ENCODE results near the gene AP4E1.
"Not testable (repeated sequence)": the region's sequence is repeated elsewhere in the genome, so short reads cannot be mapped to it uniquely, and the experiment has no call there.

AP4E1 gene

DNA sequence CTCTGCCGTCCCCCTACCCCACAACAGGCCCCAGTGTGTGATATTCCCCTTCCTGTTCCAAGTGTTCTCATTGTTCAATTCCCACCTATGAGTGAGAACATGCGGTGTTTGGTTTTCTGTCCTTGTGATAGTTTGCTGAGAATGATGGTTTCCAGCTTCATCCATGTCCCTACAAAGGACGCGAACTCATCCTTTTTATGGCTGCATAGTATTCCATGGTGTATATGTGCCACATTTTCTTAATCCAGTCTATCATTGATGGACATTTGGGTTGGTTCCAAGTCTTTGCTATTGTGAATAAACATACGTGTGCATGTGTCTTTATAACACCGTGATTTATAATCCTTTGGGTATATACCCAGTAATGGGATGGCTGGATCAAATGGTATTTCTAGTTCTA is 46.4 kb downstream of the AP4E1 start:
- DNase-seq: not testable (repeated sequence)

- DNase-seq: no peak
These were observed 51.2 kb downstream of the AP4E1 start for GRCh38 chr15:50959717-50960116.

GRCh38 chr15:50964075-50964474 is 55.6 kb downstream of the AP4E1 start:
- DNase-seq: no peak

DNA sequence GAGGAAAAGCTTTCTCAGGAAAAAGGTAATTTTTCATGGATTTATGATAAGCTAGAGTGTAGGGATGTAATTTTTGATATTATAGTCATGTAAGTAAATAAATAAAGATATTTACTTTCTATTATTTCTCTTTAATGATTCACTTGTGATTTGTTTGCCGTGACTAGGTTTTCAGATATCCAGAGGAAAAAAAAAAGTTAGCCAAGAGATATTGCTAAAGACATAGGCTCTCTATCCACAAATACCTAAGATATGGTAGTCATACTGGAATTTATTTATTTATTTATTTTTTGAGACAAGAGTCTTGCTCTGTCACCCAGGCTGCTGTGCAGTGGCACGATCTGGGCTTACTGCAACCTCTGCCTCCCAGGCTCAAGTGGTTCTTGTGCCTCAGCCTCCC is 59.9 kb downstream of the AP4E1 start:
- no peak for DNase-seq

DNA sequence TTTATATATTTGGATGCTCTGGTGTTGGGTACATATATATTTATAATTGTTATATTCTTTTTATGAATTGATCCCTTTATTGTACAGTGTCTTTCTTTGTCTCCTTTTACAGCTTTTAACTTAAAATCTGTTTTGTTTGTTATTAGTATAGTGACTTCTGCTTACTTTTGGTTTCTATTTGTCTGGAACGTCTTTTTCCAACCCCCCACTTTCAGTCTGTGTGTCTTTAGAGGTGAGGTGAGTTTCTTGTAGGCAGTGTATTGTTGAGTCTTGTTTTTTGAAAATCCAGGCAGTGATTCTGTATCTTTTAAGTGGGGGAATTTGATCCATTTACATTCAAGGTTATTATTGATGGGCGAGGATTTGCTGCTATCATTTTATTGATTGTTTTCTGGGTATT is 62.0 kb downstream of the AP4E1 start:
- no peak for DNase-seq

DNA sequence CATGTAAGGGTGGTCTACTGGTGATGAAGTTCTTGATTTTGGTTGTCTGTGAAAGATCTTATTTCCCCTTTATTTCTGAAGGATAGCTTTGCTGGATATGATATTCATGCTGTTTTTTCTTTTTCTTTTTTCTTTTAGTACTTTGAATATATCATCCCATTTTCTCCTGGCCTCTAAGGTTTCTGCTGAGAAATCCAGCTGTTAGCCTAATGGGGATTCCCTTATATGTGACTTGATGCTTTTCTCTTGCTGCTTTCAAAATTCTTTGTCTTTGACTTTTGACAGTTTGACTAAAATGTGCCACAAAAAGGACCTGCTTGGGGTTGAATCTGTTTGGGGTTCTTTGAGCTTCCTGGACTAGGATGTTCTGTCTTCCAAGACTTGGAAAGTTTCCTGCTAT is 62.6 kb downstream of the AP4E1 start:
- DNase-seq: no peak

DNA sequence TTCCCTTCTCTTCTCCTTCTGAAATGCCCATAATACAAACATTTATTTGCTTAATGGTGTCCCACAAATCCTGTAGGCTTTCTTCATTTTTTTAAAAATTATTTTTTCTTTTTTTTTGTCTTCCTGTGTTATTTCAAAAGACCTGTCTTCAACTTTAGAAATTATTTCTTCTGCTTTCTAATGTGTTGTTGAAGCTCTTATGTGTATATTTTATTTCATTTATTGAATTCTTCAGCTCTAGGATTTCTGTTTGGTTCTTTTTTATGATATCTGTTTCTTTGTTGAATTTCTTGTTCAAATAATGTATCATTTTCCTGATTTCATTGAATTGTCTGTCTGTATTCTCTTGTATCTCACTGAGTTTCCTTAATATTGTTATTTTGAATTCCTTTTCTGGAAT is 63.1 kb downstream of the AP4E1 start:
- DNase-seq: no peak

GRCh38 chr15:50973605-50974004 is 65.1 kb downstream of the AP4E1 start:
- no peak for DNase-seq

- no peak for DNase-seq
These were observed 68.7 kb downstream of the AP4E1 start for GRCh38 chr15:50977162-50977561.

DNA sequence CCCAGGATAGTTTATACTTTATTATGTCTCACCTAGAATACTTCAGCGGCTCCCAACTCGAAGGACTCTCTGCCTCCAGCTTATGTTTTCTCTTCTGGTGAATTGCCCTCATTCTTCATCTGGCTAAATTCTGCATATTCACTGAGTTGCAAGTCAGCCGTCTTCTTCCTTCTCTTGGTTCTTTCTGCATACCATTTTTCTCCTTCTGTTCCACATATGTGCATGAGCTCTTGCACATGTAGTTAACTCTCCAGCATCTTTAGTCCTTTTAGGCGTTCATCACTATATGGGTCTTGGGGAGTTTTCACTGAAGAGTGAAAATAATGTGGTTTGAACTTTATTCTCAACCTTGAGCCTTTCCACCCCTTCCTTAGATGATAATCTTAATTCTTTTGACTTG is 70.1 kb downstream of the AP4E1 start:
- no peak for DNase-seq

DNA sequence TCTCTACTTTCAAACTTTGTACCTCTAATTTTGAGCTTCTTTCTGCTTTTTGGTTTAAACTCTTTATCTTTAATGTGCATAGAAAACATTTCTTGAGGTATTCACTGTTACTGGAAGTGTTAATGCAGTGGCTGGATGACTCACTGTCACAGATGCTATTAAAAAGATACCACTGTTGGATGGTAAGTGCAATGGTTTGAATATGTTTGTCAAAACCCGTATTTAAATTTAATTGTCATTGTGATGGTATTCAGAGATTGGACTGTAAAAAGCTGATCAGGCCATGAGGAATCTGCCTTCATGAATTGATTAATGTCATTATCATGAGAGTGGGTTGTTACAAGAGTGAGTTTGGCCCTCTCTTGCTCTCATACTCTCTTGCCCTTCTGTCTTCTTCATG is 70.6 kb downstream of the AP4E1 start:
- no peak for DNase-seq

GRCh38 chr15:50993598-50993997 is 85.1 kb downstream of the AP4E1 start:
- DNase-seq: no peak

- no peak for DNase-seq
These were observed 88.2 kb downstream of the AP4E1 start for GRCh38 chr15:50996641-50997040.

GRCh38 chr15:50997371-50998051 is 89.0 kb downstream of the AP4E1 start:
- no peak for DNase-seq

DNA sequence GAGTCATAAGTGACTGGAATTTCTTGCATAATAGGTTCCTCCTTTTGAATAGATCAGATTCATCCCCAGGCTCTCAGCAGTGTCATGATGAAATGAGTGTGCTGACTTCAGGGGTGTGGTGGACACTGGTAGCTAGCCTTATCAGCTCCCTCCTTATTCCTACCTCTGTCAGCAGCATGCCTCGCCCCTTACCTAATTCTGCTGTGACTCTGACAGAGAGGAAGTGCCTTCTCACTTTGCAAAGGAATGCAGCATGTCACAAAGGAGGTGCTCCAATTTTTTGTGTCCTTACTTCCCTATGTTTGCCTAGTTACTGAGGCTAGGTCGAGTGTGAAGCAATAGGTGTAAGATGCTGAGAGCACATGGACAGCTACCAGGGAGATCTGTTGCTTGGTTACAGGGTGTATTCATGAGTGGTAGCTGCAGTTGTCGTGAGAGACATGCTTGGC is 95.6 kb downstream of the AP4E1 start:
- no peak for DNase-seq

GRCh38 chr15:51006336-51006985 is 98.0 kb downstream of the AP4E1 start:
- no peak for DNase-seq

DNA sequence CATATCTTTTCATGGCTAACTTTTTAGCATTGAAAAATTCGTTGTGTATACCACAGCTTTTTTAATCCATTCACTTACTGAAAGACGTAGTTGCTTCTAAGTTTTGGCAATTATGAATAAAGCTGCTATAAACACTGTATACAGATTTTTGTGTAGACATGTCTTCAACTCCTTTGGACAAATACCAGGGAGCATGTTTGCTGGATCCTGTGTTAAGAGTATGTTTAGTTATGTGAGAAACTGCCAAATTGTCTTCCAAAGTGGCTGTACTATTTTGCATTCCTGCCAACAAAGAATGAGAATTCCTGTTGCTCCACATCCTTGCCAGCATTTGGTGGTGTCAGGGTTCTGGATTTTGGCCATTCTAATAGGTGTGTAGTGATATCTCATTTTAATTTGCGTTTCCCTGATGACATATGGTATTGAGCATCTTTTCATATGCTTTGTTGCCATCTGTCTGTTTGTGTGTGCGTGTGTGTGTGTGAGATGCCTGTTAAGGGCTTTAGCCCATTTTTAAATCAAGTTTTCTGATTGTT is 98.7 kb downstream of the AP4E1 start:
- no peak for DNase-seq

DNA sequence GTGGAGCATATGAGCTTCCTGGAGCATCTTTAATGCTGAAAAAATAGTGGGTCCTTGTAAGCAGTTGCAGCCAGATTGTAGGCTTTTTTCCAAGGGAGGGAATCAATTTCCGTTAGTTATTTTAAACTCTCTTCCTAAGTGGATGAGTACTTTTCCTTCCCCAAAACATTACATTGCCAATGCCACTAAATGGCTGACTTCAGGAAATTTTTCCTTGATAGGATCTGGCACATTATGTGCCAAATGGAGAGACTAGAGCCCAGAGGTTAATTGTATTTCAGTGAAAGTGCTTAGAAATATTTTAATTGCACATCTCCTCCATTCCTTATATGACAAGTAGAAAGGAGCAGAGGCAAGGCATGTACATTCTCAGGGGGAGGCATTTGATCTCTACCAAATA is 102.7 kb downstream of the AP4E1 start:
- DNase-seq: no peak

DNA sequence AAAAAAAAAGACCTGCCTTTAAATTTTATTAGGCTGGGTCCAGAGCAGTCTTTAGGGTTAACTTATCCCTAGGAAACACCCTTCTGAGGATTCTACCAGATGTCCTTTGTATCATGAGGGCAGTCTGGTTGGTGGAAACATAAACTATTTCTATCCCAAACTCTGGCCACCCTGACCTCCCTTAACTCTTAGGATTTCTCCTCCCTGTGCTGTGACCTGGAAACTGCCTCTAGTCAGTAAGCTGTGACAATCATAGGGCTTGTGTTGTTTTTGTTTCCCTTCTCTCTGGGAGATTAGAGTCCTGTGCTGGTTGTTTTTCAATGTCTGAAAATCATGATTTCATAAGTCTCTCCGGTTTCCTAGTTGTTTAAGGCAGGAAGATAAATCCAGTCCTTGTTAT is 108.1 kb downstream of the AP4E1 start:
- DNase-seq: no peak

- no peak for DNase-seq
These were observed 113.7 kb downstream of the AP4E1 start for GRCh38 chr15:51022206-51022605.

DNA sequence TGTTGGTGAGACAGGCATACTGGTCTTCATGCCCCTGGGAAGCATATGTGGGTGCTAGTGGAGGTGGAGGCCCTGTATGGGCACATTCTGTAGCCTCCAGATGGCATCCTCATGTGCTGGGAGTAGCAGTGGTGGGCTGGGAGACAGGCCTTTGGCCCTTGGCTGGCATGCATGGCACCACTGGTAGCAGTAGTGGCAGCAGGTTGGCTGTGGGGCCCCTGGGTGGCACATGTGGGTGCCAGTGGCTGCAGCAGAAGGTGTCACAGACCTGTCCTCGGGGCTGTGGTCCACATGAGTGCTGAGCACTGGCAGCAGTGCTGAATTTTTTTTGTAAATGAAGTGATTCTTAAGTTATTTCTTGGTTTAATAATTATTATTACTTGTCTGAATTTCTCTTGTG is 115.0 kb downstream of the AP4E1 start:
- no peak for DNase-seq

DNA sequence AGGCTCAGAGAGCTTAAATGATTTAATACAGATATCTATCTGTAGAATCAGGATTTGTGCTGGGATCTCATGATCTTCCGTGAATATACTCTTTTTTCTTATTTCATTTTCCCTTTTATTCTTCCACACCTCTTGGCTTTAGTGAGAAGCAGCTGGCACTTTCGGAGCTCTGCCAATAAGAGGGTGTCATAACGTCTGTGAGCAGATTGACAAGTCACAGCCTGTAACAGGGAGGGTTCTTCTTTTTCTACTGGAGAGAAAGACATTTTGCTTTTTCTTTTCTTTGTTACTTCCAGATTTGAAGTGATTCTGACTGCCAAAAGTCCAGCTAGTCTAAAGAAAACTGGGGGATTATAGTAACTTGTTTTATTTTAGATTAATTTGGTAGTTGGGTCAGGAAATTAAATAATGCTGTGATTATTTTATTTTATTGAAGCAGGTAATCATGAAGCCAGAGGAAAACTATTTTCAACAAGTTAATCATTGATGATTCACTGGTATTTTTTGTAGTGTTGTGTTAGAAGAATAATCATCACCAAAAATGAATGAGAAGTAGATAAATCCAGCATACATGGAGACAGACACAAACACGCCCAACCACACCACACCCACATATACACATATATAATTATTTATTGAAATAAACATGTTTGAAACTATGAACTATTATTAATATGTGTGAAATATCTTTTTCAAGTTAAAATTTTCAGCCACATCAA is 116.4 kb downstream of the AP4E1 start:
- DNase-seq: no peak

DNA sequence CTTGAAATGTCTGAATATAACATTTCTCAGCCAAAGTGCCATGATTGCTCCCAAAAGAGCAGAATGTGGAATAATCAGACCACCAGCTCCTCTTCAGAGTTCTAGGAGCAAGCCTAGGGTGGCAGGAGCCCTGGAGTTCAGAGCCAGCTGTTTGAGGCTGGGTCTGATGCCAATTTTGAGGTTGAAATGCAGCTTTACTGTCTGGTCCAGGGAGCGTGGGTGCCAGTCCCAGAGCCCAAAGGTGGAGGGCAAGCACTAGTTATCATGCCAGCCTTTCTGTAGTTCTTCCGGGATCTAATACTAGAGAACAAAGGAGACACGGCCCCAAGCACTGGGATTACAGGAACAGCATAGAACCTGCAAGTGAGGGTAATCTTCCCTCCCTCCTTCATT is 117.0 kb downstream of the AP4E1 start:
- no peak for DNase-seq

Data from NCI-H1417 treated with DMSO at 0.1 percent for 48 hours (cell line).